GM18517 (cell line): ENCODE measurements around the gene CTR9.
A peak's percentile ranks its signal among the peaks of the same experiment; 100 is the strongest.
"Not testable (repeated sequence)": the region's sequence is repeated elsewhere in the genome, so short reads cannot be mapped to it uniquely, and the experiment has no call there.

Experiments used
- ATAC-seq: cut with Tn5 transposase; IDR thresholded peaks from one replicate; pipeline ENCODE4 v1.9.1; 2021; ENCODE audit warnings: mild to moderate bottlenecking, moderate library complexity; ENCODE audit not compliant: unreplicated experiment

CTR9 gene

DNA sequence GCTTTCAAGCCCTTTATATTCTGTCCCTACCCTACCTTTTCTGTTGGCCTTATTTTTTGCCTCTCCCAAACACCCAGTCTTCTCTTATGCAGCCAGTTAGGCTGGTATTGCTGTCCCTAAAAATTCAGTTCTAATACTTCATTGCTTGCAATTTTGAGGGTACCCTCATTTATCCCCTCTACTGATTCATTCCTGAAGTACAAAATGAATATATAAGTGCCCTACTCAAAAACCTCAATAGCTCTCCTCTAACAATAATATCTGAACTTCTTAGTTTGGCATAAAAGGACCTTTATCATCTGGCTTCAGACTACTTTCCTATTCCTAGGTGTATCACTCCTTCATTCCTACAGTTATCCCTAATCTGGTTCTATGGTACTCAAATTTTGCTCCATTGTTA is 62.9 kb downstream of the CTR9 start:
- ATAC-seq, result no peak

DNA sequence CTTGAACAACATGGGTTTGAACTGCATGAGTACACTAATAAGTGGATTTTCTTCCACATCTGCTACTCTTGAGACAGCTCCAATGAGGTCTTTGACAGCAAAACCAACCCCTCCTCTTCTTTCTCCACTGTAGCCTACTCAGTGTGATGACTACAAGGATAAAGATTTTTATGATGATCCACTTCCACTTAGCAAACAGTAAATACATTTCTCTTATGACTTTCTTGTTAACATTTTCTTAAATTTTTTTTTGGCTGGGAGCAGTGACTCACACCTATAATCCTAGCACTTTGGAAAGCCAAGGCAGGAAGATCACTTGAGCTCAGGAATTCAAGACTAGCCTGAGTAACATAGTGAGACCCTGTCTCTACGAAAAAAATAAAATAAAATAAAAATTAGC is 67.5 kb downstream of the CTR9 start:
- no peak for ATAC-seq

DNA sequence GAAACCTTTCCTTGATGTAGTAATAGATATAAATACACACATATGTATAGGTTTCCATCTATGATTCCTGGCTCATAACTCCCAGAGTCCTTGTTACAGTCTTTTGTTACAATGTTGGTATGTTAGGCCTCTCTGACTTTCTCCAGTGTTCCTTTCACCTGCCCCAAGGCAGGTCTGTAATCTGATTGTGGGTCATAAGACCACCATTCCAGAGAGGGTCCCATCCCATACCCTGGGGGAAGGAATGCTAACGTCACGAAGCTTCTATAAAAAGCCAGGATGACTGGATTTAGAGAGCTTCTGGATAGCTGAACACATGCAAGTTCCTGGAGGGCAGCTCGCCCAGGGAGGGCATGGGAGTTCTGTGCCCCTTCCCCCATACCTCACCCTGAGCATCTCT is 71.4 kb downstream of the CTR9 start:
- not testable (repeated sequence) for ATAC-seq

DNA sequence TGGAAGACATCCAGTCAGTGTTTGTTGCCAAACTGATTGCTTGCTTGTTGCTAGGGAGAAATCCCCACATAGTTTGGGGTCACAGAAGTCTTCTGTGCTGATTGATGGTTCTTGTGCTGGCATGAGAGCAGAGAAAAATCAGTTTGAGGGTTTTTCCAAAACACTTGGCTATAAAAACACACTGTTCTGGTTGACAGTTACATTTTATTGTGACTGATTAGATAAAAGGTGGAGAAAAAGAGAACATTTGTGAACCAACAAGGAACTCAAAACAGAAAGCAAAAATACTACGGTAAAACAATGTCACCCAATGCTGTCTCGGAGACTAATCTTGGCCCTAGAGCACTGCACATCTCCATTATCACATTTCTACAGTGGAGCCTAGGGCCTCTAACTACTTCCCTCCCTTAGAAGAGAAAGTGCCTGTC is 72.1 kb downstream of the CTR9 start:
- no peak for ATAC-seq

DNA sequence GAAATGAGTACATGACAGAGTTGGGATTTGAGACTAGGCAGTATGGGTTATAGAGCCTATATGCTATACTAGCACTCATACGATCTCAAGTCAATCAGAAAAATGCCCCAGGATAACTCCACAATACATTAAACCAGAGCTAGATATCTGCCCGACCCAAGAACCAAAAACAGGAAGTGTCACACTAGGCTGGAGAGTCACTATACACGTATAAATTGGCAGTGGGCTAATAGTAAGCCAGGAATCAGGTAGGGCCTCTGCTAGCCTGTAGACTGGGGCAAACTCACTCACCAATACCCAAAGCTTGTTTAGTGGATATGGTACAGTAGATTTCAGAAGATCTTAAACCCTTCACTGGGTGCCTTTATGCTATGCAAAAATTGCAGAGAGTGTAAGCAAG is 73.8 kb downstream of the CTR9 start:
- ATAC-seq, result peak; percentile 59

DNA sequence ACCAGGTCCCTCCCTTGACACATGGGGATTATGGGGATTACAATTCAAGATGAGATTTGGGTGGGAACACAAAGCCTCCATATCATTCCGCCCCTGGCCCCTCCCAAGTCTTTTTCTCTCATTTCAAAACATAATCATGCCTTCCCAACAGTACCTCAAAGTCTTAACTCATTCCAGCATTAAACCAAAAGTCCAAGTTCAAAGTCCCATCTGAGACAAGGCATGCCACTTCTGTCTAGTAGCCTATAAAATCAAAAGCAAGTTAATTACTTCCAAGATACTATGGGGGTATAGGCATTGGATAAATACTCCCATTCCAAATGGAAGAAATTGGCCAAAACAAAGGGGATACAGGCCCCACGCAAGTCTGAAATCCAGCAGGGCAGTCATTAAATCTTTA is 77.4 kb downstream of the CTR9 start:
- no peak for ATAC-seq

DNA sequence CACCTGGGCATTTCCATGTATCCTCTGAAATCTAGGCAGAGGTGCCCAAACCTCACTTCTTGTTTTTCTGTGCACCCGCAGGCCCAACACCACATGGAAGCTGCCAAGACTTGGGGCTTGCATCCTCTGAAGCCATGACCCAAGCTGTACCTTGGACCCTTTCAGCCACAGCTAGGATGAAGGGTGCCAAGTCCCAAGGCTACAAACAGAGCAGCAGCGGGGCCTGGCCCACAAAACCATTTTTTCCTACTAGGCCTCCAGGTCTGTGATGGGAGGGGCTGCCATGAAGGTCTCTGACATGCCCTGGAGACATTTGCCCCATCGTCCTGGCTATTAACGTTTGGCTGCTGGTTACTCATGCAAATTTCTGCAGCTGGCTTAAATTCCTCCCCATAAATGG is 78.1 kb downstream of the CTR9 start:
- ATAC-seq, result no peak
